DMS153 (cell line): ENCODE data around the gene WNT3.
"Not testable (repeated sequence)": the region's sequence is repeated elsewhere in the genome, so short reads cannot be mapped to it uniquely, and the experiment has no call there.

Experiments used
- DNase-seq: peaks from one replicate; lab custom pipeline; 2025; lab: John Stamatoyannopoulos, UW

Gene WNT3

GRCh38 chr17:46783031-46783593 lies 35.4 kb downstream of the WNT3 start:
- peak; percentile 10 for DNase-seq

- DNase-seq = no peak
These were observed 36.1 kb downstream of the WNT3 start for GRCh38 chr17:46782250-46782953.

- no peak for DNase-seq
These were observed 38.5 kb downstream of the WNT3 start for GRCh38 chr17:46780003-46780373.

- DNase-seq = no peak
These were observed 40.3 kb downstream of the WNT3 start for GRCh38 chr17:46777943-46778915.

- DNase-seq = no peak
These were observed 42.0 kb downstream of the WNT3 start for GRCh38 chr17:46776298-46777005.

- DNase-seq = no peak
These were observed 44.3 kb downstream of the WNT3 start for GRCh38 chr17:46774108-46774737.

- no peak for DNase-seq
These were observed 44.8 kb downstream of the WNT3 start for GRCh38 chr17:46773676-46774075.

- no peak for DNase-seq
These were observed 45.3 kb downstream of the WNT3 start for GRCh38 chr17:46773221-46773605.

GRCh38 chr17:46772475-46773220 lies 45.8 kb downstream of the WNT3 start:
- no peak for DNase-seq

GRCh38 chr17:46771561-46772474 lies 46.7 kb downstream of the WNT3 start:
- no peak for DNase-seq

GRCh38 chr17:46770818-46771560 lies 47.5 kb downstream of the WNT3 start:
- no peak for DNase-seq

- no peak for DNase-seq
These were observed 48.1 kb downstream of the WNT3 start for GRCh38 chr17:46770439-46770817.

- no peak for DNase-seq
These were observed 48.7 kb downstream of the WNT3 start for GRCh38 chr17:46769531-46770438.

- not testable (repeated sequence) for DNase-seq
These were observed 49.6 kb downstream of the WNT3 start for GRCh38 chr17:46768896-46769295.

- no peak for DNase-seq
These were observed 50.0 kb downstream of the WNT3 start for GRCh38 chr17:46768540-46768870.

- no peak for DNase-seq
These were observed 51.7 kb downstream of the WNT3 start for GRCh38 chr17:46766493-46767491.

GRCh38 chr17:46765453-46765852 lies 53.0 kb downstream of the WNT3 start:
- no peak for DNase-seq
